GDM1 (cell line): ENCODE data around the gene MCM10.
"Not testable (repeated sequence)": the region's sequence is repeated elsewhere in the genome, so short reads cannot be mapped to it uniquely, and the experiment has no call there.

Source experiments
- DNase-seq: peaks from one replicate; lab custom pipeline; 2025; lab: John Stamatoyannopoulos, UW

The MCM10 gene

GRCh38 chr10:13221572-13221971 is 60.2 kb downstream of the MCM10 start:
- DNase-seq: no peak

- DNase-seq: no peak
These were observed 60.8 kb downstream of the MCM10 start for GRCh38 chr10:13222151-13222550.

DNA sequence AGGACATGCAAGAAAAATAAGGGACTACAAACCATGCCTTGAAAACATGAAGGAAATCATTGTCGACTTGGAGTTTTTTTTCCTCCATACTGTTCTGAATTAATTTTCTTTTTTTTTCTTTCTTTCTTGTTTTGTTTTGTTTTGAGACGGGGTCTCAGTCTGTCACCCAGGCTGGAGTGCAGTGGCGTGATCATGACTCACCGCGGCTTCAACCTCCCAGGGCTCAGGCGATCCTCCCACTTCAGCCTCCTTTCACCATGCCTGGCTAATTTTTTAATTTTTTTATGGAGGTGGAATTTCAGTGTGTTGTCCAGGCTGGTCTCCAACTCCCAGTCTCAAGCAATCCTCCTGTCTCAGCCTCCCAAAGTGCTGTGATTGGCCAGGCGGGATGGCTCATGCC is 61.2 kb downstream of the MCM10 start:
- DNase-seq: no peak

DNA sequence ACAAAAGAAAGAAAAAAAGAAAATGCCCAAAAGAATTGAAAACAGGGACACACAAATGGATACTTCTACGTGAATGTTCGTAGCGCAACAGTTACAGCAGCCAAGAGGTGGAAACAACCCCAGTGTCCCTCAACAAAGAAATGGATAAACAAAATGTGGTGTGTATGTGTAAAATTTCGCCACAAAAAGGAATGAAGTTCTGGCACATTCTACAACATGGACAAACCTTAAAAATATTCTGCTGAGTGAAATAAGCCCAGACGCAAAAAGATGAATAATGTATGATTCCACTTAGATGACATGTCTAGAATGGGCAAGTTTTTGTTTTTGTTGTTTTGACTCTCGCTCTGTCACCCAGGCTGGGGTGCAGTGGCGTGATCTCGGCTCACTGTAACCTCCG is 61.9 kb downstream of the MCM10 start:
- DNase-seq: no peak

- DNase-seq: no peak
These were observed 63.0 kb downstream of the MCM10 start for GRCh38 chr10:13224210-13224995.

GRCh38 chr10:13225601-13226000 is 64.2 kb downstream of the MCM10 start:
- DNase-seq: no peak

GRCh38 chr10:13227031-13227430 is 65.7 kb downstream of the MCM10 start:
- DNase-seq: no peak

- DNase-seq: no peak
These were observed 69.8 kb downstream of the MCM10 start for GRCh38 chr10:13231190-13231589.

GRCh38 chr10:13231808-13232207 is 70.5 kb downstream of the MCM10 start:
- no peak for DNase-seq

DNA sequence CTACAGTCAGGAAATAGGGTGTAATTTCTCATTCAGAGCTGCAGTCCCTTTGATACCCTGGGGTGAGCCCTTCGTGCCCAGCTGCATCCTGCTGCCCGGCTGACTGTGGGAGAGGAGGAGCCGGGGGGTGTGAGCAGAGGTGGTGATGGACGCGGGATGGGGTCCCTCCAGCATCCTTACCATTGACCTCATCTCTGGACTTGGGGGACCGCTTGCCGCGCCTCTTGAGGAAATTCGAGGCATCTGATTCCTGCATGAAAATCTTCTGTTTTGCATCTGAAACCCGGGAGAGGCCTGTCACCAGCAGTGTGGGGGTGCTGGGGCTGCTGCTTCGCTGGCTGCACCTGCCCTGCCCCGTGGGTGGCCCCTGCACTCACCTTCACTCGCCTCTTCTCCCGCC is 72.0 kb downstream of the MCM10 start:
- no peak for DNase-seq

DNA sequence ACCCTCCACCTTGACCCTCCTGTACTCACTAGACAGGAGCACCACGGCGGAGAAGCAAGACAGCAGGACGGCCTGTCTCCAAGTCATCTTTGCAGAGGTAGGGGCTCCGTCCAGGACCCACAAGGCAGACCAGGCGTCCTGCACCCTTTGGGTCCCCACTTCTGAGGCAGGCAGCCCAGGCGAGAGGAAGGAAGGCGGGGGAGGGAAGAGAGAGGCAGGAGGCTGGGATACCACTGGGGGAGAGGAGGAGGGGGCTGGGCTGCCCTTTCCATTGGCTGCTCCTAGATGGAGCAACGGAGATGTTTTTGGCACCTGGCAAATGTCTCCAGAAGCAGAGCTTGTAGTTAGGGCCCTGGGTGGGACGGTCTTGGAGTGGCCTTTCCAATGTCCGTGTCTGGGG is 72.8 kb downstream of the MCM10 start, which contains the start of gene UCMA:
Gene UCMA (minus strand): TSS at position 203 of the 400 bp plus-strand sequence. CDS start 116 bp downstream, at position 87.
- no peak for DNase-seq

GRCh38 chr10:13234736-13235135 is 73.4 kb downstream of the MCM10 start:
- DNase-seq: not testable (repeated sequence)

DNA sequence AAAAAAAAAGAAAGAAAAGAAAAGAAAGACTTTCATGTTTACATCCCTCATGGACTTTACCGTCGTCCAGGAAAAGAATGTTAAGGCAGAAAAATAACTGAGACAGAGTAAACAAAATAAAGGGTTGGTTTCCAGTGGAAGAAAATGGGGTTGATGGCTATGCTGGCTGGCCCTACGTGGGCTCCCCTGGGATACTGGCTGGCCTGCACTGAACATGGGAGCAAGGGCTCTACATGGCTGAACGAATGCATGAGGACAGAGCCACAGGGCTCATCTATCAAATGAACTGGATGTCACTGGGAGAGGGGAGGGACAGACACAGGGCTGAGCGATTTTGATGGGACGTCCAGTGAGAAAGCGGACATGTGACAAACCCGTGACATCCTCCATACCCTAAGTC is 75.3 kb downstream of the MCM10 start:
- DNase-seq: no peak

GRCh38 chr10:13238271-13239077 is 77.1 kb downstream of the MCM10 start:
- DNase-seq: no peak

DNA sequence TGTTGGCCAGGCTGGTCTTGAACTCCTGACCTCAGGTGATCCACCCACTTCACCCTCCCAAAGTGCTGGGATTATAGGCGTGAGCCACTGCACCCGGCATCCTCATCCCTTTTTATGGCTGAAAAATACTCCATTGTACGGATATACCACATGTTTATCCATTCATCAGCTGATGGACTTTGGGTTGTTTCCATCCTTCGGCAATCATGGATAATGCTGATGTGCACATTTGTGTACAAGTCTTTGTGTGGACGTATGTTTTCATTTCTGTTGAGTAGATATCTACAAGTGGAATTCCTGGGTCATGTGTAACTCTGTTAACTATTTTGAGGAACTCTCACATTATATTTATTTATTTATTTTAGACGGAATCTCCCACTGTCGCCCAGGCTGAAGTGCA is 78.6 kb downstream of the MCM10 start:
- DNase-seq: no peak

- no peak for DNase-seq
These were observed 80.3 kb downstream of the MCM10 start for GRCh38 chr10:13241613-13242012.

DNA sequence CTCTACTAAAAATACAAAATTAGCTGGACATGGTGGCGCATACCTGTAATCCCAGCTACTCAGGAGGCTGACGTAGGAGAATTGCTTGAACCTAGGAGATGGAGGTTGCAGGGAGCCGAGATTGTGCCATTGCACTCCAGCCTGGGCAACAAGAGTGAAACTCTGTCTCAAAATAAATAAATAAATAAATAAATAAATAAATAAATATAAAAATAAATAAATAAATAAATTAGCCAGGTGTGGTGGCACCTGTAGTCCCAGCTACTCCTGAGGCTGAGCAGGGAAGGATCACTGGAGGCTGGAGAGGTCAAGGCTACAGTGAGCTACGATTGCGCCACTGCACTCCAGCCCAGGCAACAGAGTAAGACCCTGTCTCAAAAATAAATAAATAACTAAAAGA is 80.9 kb downstream of the MCM10 start:
- DNase-seq: not testable (repeated sequence)

- DNase-seq: no peak
These were observed 85.9 kb downstream of the MCM10 start for GRCh38 chr10:13247246-13247645.

- no peak for DNase-seq
These were observed 86.4 kb downstream of the MCM10 start for GRCh38 chr10:13247784-13248183.

- DNase-seq: no peak
These were observed 92.4 kb downstream of the MCM10 start for GRCh38 chr10:13253726-13254125.

GRCh38 chr10:13256627-13257026 is 95.3 kb downstream of the MCM10 start:
- DNase-seq: no peak

GRCh38 chr10:13257621-13258140 is 96.3 kb downstream of the MCM10 start:
- no peak for DNase-seq
